Central memory CD8-positive, alpha-beta T cell (primary cell): Measurements from ENCODE around the gene CDKAL1.

Experiments used
- ATAC-seq: fragments of 150-1000 bp; cut with Tn5 transposase; replicated peaks from 2 replicates; pipeline ENCODE4 v1.10.0; 2022; ENCODE audit warnings: mild to moderate bottlenecking, moderate FRiP score, moderate number of reproducible peaks; ENCODE audit not compliant: poor library complexity, severe bottlenecking; ENCODE audit errors: extremely low read depth
- DNase-seq, 2 donors: peaks; one replicate each; pipeline ENCODE4 v3.0.0; 2021; ENCODE audit warnings: low spot score in 2 of 2
- H3K27ac Mint-ChIP-seq: one replicate; pipeline ENCODE4 v1.8.0; 2022; ENCODE audit warnings: low read depth, mild to moderate bottlenecking, moderate library complexity, mixed read lengths
- H3K27me3 Mint-ChIP-seq: one replicate; pipeline ENCODE4 v1.8.0; 2022; ENCODE audit warnings: mixed read lengths
- H3K36me3 Mint-ChIP-seq: one replicate; pipeline ENCODE4 v1.8.0; 2022; ENCODE audit warnings: mild to moderate bottlenecking, moderate library complexity, mixed read lengths; ENCODE audit not compliant: insufficient read depth
- H3K4me1 Mint-ChIP-seq: one replicate; pipeline ENCODE4 v1.8.0; 2022; ENCODE audit warnings: mixed read lengths
- H3K4me3 Mint-ChIP-seq: one replicate; pipeline ENCODE4 v1.8.0; 2022; ENCODE audit warnings: mild to moderate bottlenecking, moderate library complexity, mixed read lengths
- H3K9me3 Mint-ChIP-seq: one replicate; pipeline ENCODE4 v1.8.0; 2022; ENCODE audit warnings: mixed read lengths

Gene CDKAL1

DNA sequence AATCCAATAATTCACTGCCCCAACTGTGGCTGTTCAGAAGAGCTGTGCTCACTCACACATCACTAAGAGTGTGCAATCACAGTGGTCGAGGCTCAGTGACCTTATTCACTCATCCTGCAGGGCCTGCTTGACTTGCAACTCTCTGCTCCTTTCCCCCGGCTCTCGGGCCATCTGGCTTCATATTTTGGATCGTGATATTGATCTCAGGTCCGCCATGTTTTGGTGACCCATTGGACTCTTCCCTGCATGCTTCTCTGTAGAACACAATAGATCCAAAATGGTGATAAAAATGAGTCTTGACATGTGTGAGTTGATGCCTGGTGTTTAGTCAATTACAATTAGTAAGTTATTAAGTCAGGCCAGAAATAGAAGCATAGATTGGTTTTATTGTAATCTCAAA, 745.4 kb downstream of the CDKAL1 start:
- Mint-ChIP-seq H3K9me3 (no peaks in the 10 kb centered on the region), H3K27me3 (peaks cover 3% of the 10 kb centered on the region), H3K4me3 (no peak overlapping the region), H3K4me1 (no peaks in the 10 kb centered on the region), H3K27ac (no peak overlapping the region), H3K36me3 (no peaks in the 10 kb centered on the region)
- no peak for DNase-seq
- no peak for ATAC-seq

DNA sequence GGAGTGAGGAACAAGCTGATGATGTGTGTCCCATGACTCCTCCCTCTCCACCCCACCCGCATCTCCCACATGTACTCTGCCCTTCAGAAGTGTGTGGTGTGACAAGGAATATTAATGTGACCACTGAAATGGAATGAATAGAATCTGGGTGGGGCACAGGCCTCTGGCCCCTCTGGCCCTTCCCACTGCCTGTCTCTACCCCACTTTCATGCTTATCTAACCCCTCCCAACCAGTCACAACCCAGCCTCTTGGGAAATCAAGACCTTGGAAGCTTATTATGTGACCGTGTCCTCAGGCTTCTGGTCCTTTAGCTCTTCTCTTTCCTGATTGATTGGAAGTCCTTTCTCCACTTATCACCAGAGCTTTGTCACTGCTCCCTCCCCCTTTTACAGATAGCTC, 747.1 kb downstream of the CDKAL1 start:
- DNase-seq (no peak), ATAC-seq (no peak)
- Mint-ChIP-seq H3K27me3 (peaks cover 21% of the 10 kb centered on the region), H3K36me3 (no peaks in the 10 kb centered on the region), H3K27ac (no peak overlapping the region), H3K9me3 (no peaks in the 10 kb centered on the region), H3K4me3 (no peak overlapping the region), H3K4me1 (no peaks in the 10 kb centered on the region)
